HEK293 (cell line): ENCODE results near the gene MYLK4.

Experiments
- CTCF ChIA-PET: fragments of 350-600 bp; formaldehyde crosslinking; extraction: SDS; loops from one replicate; lab custom pipeline; 2021; ENCODE audit warnings: antibody characterized with exemption; lab: Yijun Ruan, JAX
- POLR2A ChIA-PET: fragments of 300-600 bp; formaldehyde crosslinking; extraction: SDS; loops from one replicate; lab custom pipeline; 2020; ENCODE audit warnings: antibody characterized with exemption, inconsistent platforms; lab: Yijun Ruan, JAX
- H3K27ac ChIP-seq: fragments of 200-500 bp; sonication (Bioruptor generic); 2 replicates; pipeline ENCODE4 v1.5.1; 2014; ENCODE audit warnings: low read depth, low read length, control low read depth, inconsistent platforms; ENCODE audit errors: extremely low read depth
- H3K36me3 ChIP-seq, 2 experiments: fragments of 200-500 bp in 1 of 2; sonication (Bioruptor generic) in 1 of 2; 1 replicate in 1 of 2; 2 replicates in 1 of 2; pipeline ENCODE4 v1.5.1; 2014 to 2017; ENCODE audit warnings: inconsistent platforms in 2 of 2, low read length in 2 of 2; ENCODE audit not compliant: control insufficient read depth in 2 of 2, insufficient read depth in 1 of 2
- H3K4me1 ChIP-seq: fragments of 200-500 bp; sonication (Bioruptor generic); 2 replicates; pipeline ENCODE4 v1.5.1; 2014; ENCODE audit warnings: mild to moderate bottlenecking, low read length, inconsistent platforms; ENCODE audit not compliant: control insufficient read depth, insufficient read depth
- H3K4me3 ChIP-seq: 2 replicates; pipeline ENCODE4 v1.5.1; 2011; ENCODE audit warnings: low read depth, mild to moderate bottlenecking, control low read depth, low read length, moderate library complexity
- H3K9me3 ChIP-seq: fragments of 200-500 bp; sonication (Bioruptor generic); 2 replicates; pipeline ENCODE4 v1.5.1; 2014; ENCODE audit warnings: low read depth, low read length, inconsistent platforms; ENCODE audit not compliant: control insufficient read depth, insufficient read depth
- EGR2 ChIP-seq: fragments of 450-650 bp; formaldehyde crosslinking; IDR thresholded peaks from 2 replicates; pipeline ENCODE4 v1.5.1; 2016; ENCODE audit warnings: low read depth, missing biosample characterization, missing genetic modification characterization
- HOXA7 ChIP-seq: sonication (generic); formaldehyde crosslinking; IDR thresholded peaks from 2 replicates; pipeline ENCODE4 v1.8.1; 2022; ENCODE audit warnings: missing genetic modification reagents, borderline replicate concordance
- RBAK ChIP-seq: fragments of 450-650 bp; formaldehyde crosslinking; IDR thresholded peaks from 2 replicates; pipeline ENCODE4 v1.5.1; 2016; ENCODE audit warnings: missing biosample characterization, missing genetic modification characterization
- ZBTB1 ChIP-seq: fragments of 450-650 bp; formaldehyde crosslinking; IDR thresholded peaks from 2 replicates; pipeline ENCODE4 v1.5.1; 2016; ENCODE audit warnings: missing biosample characterization, missing genetic modification characterization
- ZBTB48 ChIP-seq: fragments of 450-650 bp; formaldehyde crosslinking; IDR thresholded peaks from 2 replicates; pipeline ENCODE4 v1.5.1; 2016; ENCODE audit warnings: missing biosample characterization, missing genetic modification characterization
- ZNF133 ChIP-seq: fragments of 450-650 bp; formaldehyde crosslinking; IDR thresholded peaks from 2 replicates; pipeline ENCODE4 v1.5.1; 2016; ENCODE audit warnings: missing biosample characterization, missing genetic modification characterization
- ZNF146 ChIP-seq: fragments of 450-650 bp; formaldehyde crosslinking; IDR thresholded peaks from 2 replicates; pipeline ENCODE4 v1.5.1; 2016; ENCODE audit warnings: missing biosample characterization, missing genetic modification characterization
- ZNF19 ChIP-seq: fragments of 450-650 bp; formaldehyde crosslinking; IDR thresholded peaks from 2 replicates; pipeline ENCODE4; 2016; ENCODE audit warnings: missing biosample characterization, missing genetic modification characterization, low read depth
- ZNF24 ChIP-seq: fragments of 450-650 bp; formaldehyde crosslinking; IDR thresholded peaks from 2 replicates; pipeline ENCODE4 v1.5.1; 2016; ENCODE audit warnings: missing biosample characterization, missing genetic modification characterization
- ZNF335 ChIP-seq: fragments of 450-650 bp; formaldehyde crosslinking; conservative IDR thresholded peaks from 2 replicates; pipeline ENCODE4 v1.5.1; 2016; ENCODE audit warnings: missing biosample characterization, missing genetic modification characterization
- ZNF423 ChIP-seq: fragments of 450-650 bp; formaldehyde crosslinking; IDR thresholded peaks from 2 replicates; pipeline ENCODE4 v1.5.1; 2016; ENCODE audit warnings: missing biosample characterization, missing genetic modification characterization
- ZNF596 ChIP-seq: fragments of 450-650 bp; IDR thresholded peaks from 2 replicates; pipeline ENCODE4 v1.5.0; 2018; ENCODE audit warnings: missing biosample characterization, mild to moderate bottlenecking, missing genetic modification characterization, moderate library complexity
- ZNF626 ChIP-seq: fragments of 450-650 bp; sonication (Bioruptor Pico); formaldehyde crosslinking; IDR thresholded peaks from 2 replicates; pipeline ENCODE4 v1.5.1; 2018; ENCODE audit warnings: missing biosample characterization, missing genetic modification characterization, inconsistent platforms
- ZNF670 ChIP-seq: fragments of 450-650 bp; formaldehyde crosslinking; IDR thresholded peaks from 2 replicates; pipeline ENCODE4 v1.5.1; 2016; ENCODE audit warnings: missing biosample characterization, missing genetic modification characterization, low read depth
- TF ChIP-seq, protein P1 (sequence below): fragments of 450-650 bp; formaldehyde crosslinking; IDR thresholded peaks from 2 replicates; pipeline ENCODE4 v1.5.1; 2016; ENCODE audit warnings: missing biosample characterization, missing genetic modification characterization
- TF ChIP-seq, protein P2 (sequence below): fragments of 450-650 bp; formaldehyde crosslinking; conservative IDR thresholded peaks from 2 replicates; pipeline ENCODE4 v1.5.1; 2016; ENCODE audit warnings: low read depth, missing biosample characterization, missing genetic modification characterization
- TF ChIP-seq, protein P3 (sequence below): fragments of 450-650 bp; formaldehyde crosslinking; IDR thresholded peaks from 2 replicates; pipeline ENCODE4 v1.5.1; 2016; ENCODE audit warnings: missing biosample characterization, missing genetic modification characterization
- TF ChIP-seq, protein P4 (sequence below): fragments of 450-650 bp; formaldehyde crosslinking; IDR thresholded peaks from 2 replicates; pipeline ENCODE4 v1.5.1; 2017; ENCODE audit warnings: missing biosample characterization, missing genetic modification characterization

Gene MYLK4

DNA sequence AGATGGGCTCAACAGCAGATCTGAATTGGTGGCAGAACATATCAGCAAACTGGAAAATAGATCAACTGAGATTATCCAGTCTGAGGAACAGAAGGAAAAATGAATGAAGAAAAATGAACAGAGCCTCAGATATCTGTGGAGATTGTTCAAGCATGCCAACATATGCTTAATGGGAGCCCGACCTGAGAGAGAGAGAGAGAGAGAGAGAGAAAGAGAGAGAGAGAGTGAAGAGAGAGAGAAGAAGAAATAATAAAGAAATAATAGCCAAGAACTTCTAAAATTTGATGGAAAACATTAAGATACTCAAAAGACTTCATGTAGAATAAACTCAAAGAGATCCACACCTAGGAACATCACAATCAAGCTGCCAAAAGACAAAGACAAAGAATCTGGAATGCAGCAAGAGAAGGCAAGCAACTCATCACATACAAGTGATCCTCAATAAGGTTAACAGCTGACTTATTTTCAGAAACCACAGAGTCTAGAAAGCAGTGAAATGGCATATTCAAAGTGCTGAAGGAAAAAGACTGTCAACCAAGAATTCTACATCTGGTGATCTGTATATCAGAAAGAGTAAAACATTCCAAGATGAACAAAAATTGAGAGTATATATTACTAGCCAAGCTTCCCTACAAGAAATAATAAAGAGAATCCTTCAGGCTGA, 97.2 kb downstream of the MYLK4 start:
- H3K4me3 ChIP-seq = no peak overlapping the region
- POLR2A ChIA-PET = no interaction called here
- CTCF ChIA-PET = interaction anchor here (0.7 to 3.8 kb wide), 2 partner anchors 19 to 205 kb away, joined by 4 to 26 read pairs; no protein-coding TSS in a partner anchor
- 0 out of 2 replicates have a peak, but pooled peaks cover 2% of the 10 kb centered on the region for H3K4me1 ChIP-seq
- no peak overlapping the region for H3K27ac ChIP-seq
- H3K36me3 ChIP-seq = no peaks in the 10 kb centered on the region
- TF ChIP-seq, protein P1, sequence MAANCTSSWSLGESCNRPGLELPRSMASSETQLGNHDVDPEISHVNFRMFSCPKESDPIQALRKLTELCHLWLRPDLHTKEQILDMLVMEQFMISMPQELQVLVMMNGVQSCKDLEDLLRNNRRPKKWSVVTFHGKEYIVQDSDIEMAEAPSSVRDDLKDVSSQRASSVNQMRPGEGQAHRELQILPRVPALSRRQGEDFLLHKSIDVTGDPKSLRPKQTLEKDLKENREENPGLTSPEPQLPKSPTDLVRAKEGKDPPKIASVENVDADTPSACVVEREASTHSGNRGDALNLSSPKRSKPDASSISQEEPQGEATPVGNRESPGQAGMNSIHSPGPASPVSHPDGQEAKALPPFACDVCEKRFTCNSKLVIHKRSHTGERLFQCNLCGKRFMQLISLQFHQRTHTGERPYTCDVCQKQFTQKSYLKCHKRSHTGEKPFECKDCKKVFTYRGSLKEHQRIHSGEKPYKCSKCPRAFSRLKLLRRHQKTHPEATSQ = no peak
- peak; percentile 83 for TF ChIP-seq ZNF133 (tag by site-specific recombination)
- TF ChIP-seq, protein P2, sequence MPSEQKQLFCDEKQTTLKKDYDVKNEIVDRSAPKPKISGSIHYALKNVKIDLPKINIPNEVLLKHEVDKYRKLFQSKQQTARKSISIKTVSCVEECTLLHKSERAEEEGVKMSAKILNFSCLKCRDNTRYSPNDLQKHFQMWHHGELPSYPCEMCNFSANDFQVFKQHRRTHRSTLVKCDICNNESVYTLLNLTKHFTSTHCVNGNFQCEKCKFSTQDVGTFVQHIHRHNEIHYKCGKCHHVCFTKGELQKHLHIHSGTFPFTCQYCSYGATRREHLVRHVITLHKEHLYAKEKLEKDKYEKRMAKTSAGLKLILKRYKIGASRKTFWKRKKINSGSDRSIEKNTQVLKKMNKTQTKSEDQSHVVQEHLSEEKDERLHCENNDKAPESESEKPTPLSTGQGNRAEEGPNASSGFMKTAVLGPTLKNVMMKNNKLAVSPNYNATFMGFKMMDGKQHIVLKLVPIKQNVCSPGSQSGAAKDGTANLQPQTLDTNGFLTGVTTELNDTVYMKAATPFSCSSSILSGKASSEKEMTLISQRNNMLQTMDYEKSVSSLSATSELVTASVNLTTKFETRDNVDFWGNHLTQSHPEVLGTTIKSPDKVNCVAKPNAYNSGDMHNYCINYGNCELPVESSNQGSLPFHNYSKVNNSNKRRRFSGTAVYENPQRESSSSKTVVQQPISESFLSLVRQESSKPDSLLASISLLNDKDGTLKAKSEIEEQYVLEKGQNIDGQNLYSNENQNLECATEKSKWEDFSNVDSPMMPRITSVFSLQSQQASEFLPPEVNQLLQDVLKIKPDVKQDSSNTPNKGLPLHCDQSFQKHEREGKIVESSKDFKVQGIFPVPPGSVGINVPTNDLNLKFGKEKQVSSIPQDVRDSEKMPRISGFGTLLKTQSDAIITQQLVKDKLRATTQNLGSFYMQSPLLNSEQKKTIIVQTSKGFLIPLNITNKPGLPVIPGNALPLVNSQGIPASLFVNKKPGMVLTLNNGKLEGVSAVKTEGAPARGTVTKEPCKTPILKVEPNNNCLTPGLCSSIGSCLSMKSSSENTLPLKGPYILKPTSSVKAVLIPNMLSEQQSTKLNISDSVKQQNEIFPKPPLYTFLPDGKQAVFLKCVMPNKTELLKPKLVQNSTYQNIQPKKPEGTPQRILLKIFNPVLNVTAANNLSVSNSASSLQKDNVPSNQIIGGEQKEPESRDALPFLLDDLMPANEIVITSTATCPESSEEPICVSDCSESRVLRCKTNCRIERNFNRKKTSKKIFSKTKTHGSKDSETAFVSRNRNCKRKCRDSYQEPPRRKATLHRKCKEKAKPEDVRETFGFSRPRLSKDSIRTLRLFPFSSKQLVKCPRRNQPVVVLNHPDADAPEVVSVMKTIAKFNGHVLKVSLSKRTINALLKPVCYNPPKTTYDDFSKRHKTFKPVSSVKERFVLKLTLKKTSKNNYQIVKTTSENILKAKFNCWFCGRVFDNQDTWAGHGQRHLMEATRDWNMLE = no peak
- peak; percentile 85 for TF ChIP-seq ZNF596
- no peaks in the 10 kb centered on the region; the same call in 1 of the 2 replicates for H3K9me3 ChIP-seq

DNA sequence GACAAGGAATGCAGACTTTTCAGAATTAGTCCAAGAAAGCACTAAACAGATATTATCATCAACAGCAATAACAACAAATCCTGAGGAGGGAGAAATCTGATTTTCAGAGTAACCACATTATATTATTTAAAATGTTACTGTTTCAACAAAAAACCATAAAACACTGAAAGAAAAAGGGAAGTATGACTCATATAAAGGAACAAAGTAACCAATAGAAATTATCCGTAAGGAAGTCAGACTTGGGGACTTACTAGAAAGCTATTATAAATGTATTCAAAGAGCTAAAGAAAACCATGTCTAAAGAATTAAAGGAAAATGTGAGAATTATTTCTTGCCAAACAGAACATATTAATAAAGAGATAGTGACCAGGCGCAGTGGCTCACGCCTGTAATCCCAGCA, 98.1 kb downstream of the MYLK4 start:
- POLR2A ChIA-PET = no interaction called here
- Histone ChIP-seq H3K4me1 (0 out of 2 replicates have a peak, but pooled peaks cover 2% of the 10 kb centered on the region), H3K36me3 (no peaks in the 10 kb centered on the region), H3K9me3 (no peaks in the 10 kb centered on the region; the same call in 1 of the 2 replicates), H3K27ac (no peak overlapping the region), H3K4me3 (no peak overlapping the region)
- CTCF ChIA-PET = interaction anchor here (0.7 to 3.8 kb wide), 3 partner anchors 18 to 109 kb away, joined by 3 to 26 read pairs (median 3); no protein-coding TSS in a partner anchor
- TF ChIP-seq RBAK (tag by site-specific recombination) (no peak), ZBTB1 (tag by site-specific recombination) (no peak), ZNF19 (no peak), ZNF670 (tag by site-specific recombination) (no peak), EGR2 (tag by site-specific recombination) (no peak), ZBTB48 (tag by site-specific recombination) (no peak), ZNF626 (tag by site-specific recombination) (no peak), ZNF24 (tag by site-specific recombination) (no peak), ZNF146 (tag by site-specific recombination) (no peak), ZNF335 (tag by site-specific recombination) (no peak), HOXA7 (CRISPR knock-in tag) (no peak), ZNF423 (tag by site-specific recombination) (no peak)
- TF ChIP-seq, protein P3, sequence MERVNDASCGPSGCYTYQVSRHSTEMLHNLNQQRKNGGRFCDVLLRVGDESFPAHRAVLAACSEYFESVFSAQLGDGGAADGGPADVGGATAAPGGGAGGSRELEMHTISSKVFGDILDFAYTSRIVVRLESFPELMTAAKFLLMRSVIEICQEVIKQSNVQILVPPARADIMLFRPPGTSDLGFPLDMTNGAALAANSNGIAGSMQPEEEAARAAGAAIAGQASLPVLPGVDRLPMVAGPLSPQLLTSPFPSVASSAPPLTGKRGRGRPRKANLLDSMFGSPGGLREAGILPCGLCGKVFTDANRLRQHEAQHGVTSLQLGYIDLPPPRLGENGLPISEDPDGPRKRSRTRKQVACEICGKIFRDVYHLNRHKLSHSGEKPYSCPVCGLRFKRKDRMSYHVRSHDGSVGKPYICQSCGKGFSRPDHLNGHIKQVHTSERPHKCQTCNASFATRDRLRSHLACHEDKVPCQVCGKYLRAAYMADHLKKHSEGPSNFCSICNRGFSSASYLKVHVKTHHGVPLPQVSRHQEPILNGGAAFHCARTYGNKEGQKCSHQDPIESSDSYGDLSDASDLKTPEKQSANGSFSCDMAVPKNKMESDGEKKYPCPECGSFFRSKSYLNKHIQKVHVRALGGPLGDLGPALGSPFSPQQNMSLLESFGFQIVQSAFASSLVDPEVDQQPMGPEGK (tag by site-specific recombination) = no peak
- TF ChIP-seq, protein P4, sequence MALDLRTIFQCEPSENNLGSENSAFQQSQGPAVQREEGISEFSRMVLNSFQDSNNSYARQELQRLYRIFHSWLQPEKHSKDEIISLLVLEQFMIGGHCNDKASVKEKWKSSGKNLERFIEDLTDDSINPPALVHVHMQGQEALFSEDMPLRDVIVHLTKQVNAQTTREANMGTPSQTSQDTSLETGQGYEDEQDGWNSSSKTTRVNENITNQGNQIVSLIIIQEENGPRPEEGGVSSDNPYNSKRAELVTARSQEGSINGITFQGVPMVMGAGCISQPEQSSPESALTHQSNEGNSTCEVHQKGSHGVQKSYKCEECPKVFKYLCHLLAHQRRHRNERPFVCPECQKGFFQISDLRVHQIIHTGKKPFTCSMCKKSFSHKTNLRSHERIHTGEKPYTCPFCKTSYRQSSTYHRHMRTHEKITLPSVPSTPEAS (tag by site-specific recombination) = no peak
- TF ChIP-seq, all 188 proteins: peak for 0
